DMS79 (cell line): ENCODE results near the gene PPP1R16B.

Source experiments
- DNase-seq: peaks from one replicate; lab custom pipeline; 2025; lab: John Stamatoyannopoulos, UW

The PPP1R16B gene

DNA sequence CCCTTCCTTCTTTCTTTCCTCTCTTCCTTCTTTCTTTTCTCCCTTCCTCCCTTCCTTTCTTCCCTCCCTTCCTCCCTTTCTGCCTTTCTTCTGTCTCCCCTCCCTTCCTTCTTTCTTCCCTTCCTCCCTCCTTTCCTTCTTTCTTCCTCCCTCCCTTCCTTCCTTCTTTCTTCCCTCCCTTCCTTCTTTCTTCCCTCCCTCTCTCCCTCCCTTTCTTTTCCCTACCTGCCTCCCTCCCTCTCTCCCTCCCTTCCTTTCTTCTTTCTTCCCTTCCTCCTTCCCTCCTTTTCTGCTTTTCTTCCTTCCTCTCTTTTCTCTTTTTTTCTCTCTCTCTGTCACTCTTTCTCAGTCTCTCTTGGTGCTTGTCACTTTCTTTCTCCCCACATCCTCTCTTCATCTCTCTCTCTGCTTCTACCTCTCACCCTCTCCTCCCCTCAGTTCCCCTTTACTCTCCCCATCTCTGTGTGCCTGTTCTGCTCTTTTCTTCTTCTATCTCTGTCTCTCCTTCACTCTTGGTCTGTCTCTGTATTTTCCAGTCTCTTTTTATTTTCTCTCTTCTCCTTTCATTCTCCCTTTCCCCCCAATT, 90.6 kb downstream of the PPP1R16B start:
- no peak for DNase-seq

- DNase-seq: no peak
Observed at GRCh38 chr20:38897267-38897666, 91.8 kb downstream of the PPP1R16B start.

DNA sequence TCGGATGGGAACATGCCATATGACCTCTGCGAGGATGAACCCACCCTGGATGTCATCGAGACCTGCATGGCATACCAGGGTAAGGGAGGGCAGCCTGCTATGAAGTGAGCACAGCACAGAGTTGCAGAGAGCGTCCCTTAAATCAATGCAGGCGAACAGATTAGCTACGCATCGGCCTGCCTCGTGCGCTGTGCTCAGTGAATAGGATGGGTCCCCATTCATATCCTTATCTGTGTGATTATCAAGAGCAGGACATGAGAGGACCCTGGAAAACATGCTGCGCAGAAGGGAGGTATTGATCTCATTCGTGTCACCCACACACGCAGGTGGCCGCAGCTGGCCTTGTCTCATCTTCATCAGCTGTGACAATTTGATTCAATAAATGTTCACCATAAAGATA, 95.1 kb downstream of the PPP1R16B start:
- DNase-seq: no peak

- DNase-seq: no peak
Observed at GRCh38 chr20:38902601-38903000, 97.1 kb downstream of the PPP1R16B start.

GRCh38 chr20:38903335-38903734, 97.8 kb downstream of the PPP1R16B start:
- DNase-seq: no peak

DNA sequence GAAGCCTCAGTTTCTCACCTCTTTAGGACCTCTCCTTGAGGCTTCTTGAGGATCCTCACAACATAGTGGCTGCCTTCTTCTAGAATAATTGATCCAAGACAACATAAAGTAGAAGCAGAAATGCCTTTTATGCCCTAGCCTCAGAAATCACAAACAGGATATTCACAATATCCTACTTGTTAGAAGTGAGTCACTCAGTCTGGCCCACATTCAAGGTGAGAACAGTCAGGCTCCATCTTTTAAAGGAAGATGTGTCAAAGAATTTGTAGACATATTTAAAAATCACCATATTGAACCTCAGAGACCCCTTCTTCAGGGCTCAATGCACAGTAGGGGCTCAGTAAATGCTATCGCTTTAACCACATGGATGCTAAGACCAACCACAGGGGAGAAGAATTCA, 99.9 kb downstream of the PPP1R16B start:
- no peak for DNase-seq

DNA sequence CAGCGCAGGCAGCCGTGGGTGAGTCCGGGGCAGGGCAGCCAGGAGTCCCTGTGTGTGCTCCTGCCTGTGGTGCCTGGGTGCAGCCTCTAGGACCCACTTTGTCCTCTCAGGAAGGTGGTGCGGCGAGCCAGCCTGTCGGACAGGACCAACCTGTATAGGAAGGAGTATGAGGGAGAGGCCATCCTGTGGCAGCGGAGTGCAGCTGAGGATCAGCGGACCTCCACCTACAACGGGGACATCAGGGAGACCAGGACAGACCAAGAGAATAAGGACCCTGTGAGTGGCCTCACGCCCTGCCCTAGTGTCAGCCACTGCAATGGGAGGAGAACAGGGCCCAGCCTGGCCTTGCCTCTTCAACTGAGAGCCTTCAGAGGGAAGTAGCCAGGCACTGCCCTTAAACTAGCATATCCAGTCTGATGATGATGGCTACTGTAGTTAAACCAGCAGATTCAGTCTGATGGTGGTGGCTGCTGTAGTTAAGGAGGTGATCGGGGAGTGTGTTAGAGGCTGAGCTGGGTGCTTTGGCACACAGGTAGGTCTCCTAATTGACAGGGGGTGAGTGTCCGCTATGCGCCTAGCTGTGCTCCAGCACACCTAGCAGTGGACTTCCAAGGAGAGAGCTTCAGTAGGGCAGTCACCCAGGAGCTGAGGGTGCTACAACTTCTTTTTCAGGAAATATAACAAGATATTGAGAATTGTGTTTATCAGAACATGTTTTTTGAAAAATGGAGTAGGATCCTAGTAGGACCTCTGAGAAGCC, 102.6 kb downstream of the PPP1R16B start:
- DNase-seq: no peak

GRCh38 chr20:38915355-38915754, 109.9 kb downstream of the PPP1R16B start:
- DNase-seq: no peak

GRCh38 chr20:38917657-38918056, 112.2 kb downstream of the PPP1R16B start:
- no peak for DNase-seq

GRCh38 chr20:38918172-38918571, 112.7 kb downstream of the PPP1R16B start:
- DNase-seq: no peak

DNA sequence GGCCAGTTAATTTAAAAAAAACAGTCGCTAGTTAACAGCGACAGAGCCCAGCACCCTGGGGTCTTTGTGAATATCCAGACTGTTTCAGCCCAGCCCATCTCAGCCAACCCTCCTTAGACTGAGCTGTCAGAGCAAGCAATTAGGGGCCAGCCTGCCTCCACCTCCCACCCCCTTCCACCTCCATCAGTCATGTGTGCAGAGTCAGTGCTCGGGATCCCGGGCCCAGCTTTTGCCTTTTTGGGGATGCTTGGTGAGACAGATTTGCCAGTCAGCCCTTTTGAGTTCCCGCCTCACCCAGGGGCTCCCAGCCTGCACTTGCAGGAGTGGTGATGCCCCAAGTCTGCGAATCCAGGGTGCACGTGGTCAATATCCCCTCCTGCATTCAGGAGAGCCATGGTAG, 114.2 kb downstream of the PPP1R16B start:
- no peak for DNase-seq

- DNase-seq: no peak
Observed at GRCh38 chr20:38920411-38920810, 114.9 kb downstream of the PPP1R16B start.

DNA sequence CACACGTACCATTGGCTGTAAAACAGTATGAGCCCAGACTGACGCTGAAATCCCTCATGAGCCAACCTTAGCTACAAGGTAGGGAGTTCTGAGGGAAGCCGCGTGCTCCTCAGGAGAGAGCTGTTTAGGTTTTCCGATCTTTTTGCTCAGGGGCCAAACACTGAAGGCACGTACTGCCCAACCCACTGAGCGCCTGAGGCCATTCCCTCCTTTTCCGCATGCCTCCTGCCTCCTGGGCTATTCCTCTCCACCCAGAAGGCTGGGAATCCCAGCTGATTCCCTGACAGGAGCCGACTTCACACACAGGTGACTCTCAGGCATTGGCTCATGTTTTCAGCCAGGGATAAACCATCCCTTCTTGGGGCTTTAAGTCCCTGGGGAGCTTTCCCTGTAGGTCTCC, 115.4 kb downstream of the PPP1R16B start:
- no peak for DNase-seq

GRCh38 chr20:38924718-38925117, 119.2 kb downstream of the PPP1R16B start:
- no peak for DNase-seq

DNA sequence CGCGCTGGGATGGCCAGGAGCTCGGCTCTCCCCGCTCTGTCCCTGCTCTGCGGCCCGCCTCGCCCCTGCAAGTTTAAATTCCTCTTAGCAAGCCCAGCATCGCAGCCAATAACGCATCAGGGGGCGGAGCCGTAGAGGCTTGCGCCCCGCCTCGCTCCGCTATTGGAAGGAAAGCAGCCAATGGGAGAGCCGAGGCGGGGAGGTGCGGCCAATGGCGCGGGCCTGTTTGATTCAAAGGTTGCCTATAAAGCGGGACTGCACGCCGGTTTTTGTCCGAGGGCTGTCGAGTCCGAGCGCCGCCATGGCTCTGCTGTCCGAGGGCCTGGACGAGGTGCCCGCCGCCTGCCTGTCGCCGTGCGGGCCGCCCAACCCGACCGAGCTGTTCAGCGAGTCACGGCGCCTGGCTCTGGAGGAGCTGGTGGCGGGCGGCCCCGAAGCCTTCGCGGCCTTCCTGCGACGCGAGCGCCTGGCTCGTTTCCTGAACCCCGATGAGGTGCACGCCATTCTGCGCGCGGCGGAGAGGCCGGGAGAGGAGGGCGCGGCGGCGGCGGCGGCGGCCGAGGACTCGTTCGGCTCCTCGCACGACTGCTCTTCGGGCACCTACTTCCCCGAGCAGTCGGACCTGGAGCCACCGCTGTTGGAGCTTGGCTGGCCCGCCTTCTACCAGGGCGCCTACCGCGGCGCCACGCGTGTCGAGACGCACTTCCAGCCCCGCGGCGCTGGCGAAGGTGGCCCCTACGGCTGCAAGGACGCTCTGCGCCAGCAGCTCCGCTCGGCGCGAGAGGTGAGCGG, 120.8 kb downstream of the PPP1R16B start, which contains the start of gene FAM83D:
Gene FAM83D, plus strand, starts transcription at position 276 of the 792 bp plus-strand sequence. Its CDS starts 26 bp downstream, at position 302.
- peak; percentile 73 for DNase-seq

- no peak for DNase-seq
Observed at GRCh38 chr20:38926934-38927616, 121.6 kb downstream of the PPP1R16B start.

- DNase-seq: no peak
Observed at GRCh38 chr20:38927902-38928578, 122.5 kb downstream of the PPP1R16B start.

GRCh38 chr20:38930242-38930569, 124.7 kb downstream of the PPP1R16B start:
- DNase-seq: no peak

DNA sequence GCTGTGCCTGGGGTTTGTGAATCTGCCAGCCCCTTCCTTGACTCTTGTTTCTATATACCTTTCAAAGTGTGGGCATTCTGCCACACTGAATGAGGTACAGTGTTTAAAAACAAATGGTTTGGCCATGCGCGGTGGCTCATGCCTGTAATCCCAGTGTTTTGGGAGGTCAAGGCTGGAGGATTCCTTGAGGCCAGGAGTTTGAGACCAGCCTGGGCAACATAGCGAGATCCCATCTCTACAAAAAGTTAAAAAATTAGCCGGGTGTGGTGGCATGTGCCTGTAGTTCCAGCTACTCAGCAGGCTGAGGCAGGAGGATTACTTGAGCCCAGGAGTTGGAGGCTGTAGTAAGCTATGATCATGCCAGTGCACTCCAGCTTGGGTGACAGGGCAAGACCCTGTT, 126.5 kb downstream of the PPP1R16B start:
- DNase-seq: no peak

GRCh38 chr20:38932457-38933120, 127.1 kb downstream of the PPP1R16B start:
- no peak for DNase-seq

- DNase-seq: no peak
Observed at GRCh38 chr20:38934530-38934929, 129.0 kb downstream of the PPP1R16B start.
